Ishikawa (cell line): ENCODE results near the gene AACS.

Experiments
- CEBPB ChIP-seq: IDR thresholded peaks from 2 replicates; pipeline ENCODE4 v1.6.1; 2012
- EP300 ChIP-seq: IDR thresholded peaks from 2 replicates; pipeline ENCODE4 v1.6.1; 2012; ENCODE audit warnings: borderline replicate concordance
- MAX ChIP-seq: IDR thresholded peaks from 2 replicates; pipeline ENCODE4 v1.6.1; 2012
- RAD21 ChIP-seq: IDR thresholded peaks from 2 replicates; pipeline ENCODE4 v1.6.1; 2012; ENCODE audit warnings: low read depth
- REST ChIP-seq: IDR thresholded peaks from 2 replicates; pipeline ENCODE4 v1.6.1; 2012; ENCODE audit warnings: low read depth, mild to moderate bottlenecking
- USF1 ChIP-seq: IDR thresholded peaks from 2 replicates; pipeline ENCODE4 v1.6.1; 2012

GRCh38 chr12:125191361-125192087 lies 126.3 kb downstream of the AACS start:
- TF ChIP-seq REST (no peak), CEBPB (no peak), MAX (no peak), RAD21 (no peak), EP300 (no peak), USF1 (no peak)
